Stimulated activated naive CD4-positive, alpha-beta T cell (primary cell): ENCODE measurements around the gene LLGL1.
A peak's percentile ranks its signal among the peaks of the same experiment; 100 is the strongest.

ENCODE experiments used
- DNase-seq, 6 experiments: peaks; one replicate each; lab custom pipeline; 2025; lab: John Stamatoyannopoulos, UW

Gene LLGL1

GRCh38 chr17:18225121-18225641 lies at the start of gene LLGL1:
TSS of gene LLGL1 (plus strand) at chr17:18225635. CDS start at chr17:18225683, 48 bp downstream.
- peak; percentile 88 to 95 (median 92) for DNase-seq

GRCh38 chr17:18176176-18176575 lies 49.3 kb upstream of the LLGL1 start:
- DNase-seq = no peak

GRCh38 chr17:18177133-18177532 lies 48.3 kb upstream of the LLGL1 start:
- DNase-seq = no peak

GRCh38 chr17:18177722-18178121 lies 47.7 kb upstream of the LLGL1 start:
- no peak for DNase-seq

- DNase-seq = no peak
Observed at GRCh38 chr17:18179196-18179595, 46.2 kb upstream of the LLGL1 start.

GRCh38 chr17:18179804-18180203 lies 45.6 kb upstream of the LLGL1 start:
- no peak for DNase-seq

- DNase-seq = no peak
Observed at GRCh38 chr17:18181358-18181757, 44.1 kb upstream of the LLGL1 start.

- DNase-seq = no peak
Observed at GRCh38 chr17:18182110-18182977, 43.1 kb upstream of the LLGL1 start.

- DNase-seq = peak in 5 of 6 experiments; percentile 66 to 92 (median 83)
Observed at GRCh38 chr17:18182978-18183333, 42.5 kb upstream of the LLGL1 start.

- DNase-seq = peak; percentile 97 to 100 (median 100)
Observed at GRCh38 chr17:18183334-18184142, 41.9 kb upstream of the LLGL1 start, which contains the start of gene ALKBH5. TSS of gene ALKBH5 (plus strand) at chr17:18183828. CDS start at chr17:18184244, 416 bp downstream.

- DNase-seq = peak; percentile 69 to 81 (median 75)
Observed at GRCh38 chr17:18184143-18185031, 41.0 kb upstream of the LLGL1 start.

GRCh38 chr17:18185391-18185790 lies 40.0 kb upstream of the LLGL1 start:
- no peak for DNase-seq

GRCh38 chr17:18185832-18186626 lies 39.4 kb upstream of the LLGL1 start:
- DNase-seq = no peak

GRCh38 chr17:18186627-18186982 lies 38.8 kb upstream of the LLGL1 start:
- no peak for DNase-seq

- DNase-seq = no peak
Observed at GRCh38 chr17:18187226-18187625, 38.2 kb upstream of the LLGL1 start.

- DNase-seq = no peak
Observed at GRCh38 chr17:18187821-18188761, 37.3 kb upstream of the LLGL1 start.

GRCh38 chr17:18190628-18191235 lies 34.7 kb upstream of the LLGL1 start:
- no peak for DNase-seq

GRCh38 chr17:18191236-18191667 lies 34.2 kb upstream of the LLGL1 start:
- no peak for DNase-seq

GRCh38 chr17:18191967-18192366 lies 33.5 kb upstream of the LLGL1 start:
- no peak for DNase-seq
